Bronchial epithelial cell (primary cell): ENCODE results near the gene SLC16A13. TPM values are rescaled to one million over a fixed set of nuclear protein-coding genes. Genes with fewer than 3 reads are reported as not detected.

Source experiments
- DNase-seq: peaks from one replicate; pipeline ENCODE4 v3.0.0-alpha.2; 2010; ENCODE audit warnings: low read depth
- FAIRE-seq: peaks from 2 replicates; lab custom pipeline; 2011; peaks lifted over from hg19 to GRCh38; lab: Jason Lieb, UNC
- H3K27me3 ChIP-seq: 2 replicates; pipeline ENCODE4 v1.5.1; 2011; ENCODE audit warnings: low read length; ENCODE audit not compliant: control insufficient read depth, insufficient read depth
- H3K36me3 ChIP-seq: 2 replicates; pipeline ENCODE4 v1.5.1; 2011; ENCODE audit warnings: low read length; ENCODE audit not compliant: control insufficient read depth, insufficient read depth
- H3K4me3 ChIP-seq: 2 replicates; pipeline ENCODE4 v1.5.1; 2011; ENCODE audit warnings: mild to moderate bottlenecking, low read depth, low read length, control low read depth
- total RNA-seq: library from RNA; depleted of rRNA; stranded (reverse); fragments of >200 nt; gene quantifications from 2 replicates; pipeline ENCODE4 v1.2.1, GENCODE V29; 2014
- TF ChIP-seq, protein P1 (sequence below): IDR thresholded peaks from 2 replicates; pipeline ENCODE4 v1.5.1; 2011; ENCODE audit warnings: mild to moderate bottlenecking, moderate library complexity, low read length, control low read depth, inconsistent platforms; ENCODE audit not compliant: insufficient read depth, severe bottlenecking

The SLC16A13 gene
- total RNA-seq, 1 donor from 2014 or later = 0.26 TPM

DNA sequence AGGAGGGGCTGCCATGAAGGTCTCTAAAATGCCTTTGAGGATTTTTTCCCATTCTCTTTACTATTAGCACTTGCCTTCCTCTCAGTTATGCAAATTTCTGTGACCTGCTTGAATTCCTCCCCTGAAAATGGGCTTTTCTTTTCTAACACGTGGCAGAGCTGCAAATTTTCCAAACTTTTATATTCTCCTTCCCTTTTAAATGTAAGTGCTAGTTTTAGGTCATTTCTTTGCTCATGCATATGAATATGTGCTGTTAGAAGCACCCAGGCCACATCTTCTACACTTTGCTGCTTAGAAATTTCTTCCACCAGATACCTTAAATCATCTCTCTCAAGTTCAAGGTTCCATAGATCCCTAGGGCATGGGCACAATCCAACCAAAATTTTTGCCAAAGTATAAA, 32.5 kb downstream of the SLC16A13 start:
- FAIRE-seq (no peak), DNase-seq (no peak)
- Histone ChIP-seq H3K4me3 (no peak overlapping the region), H3K36me3 (no peaks in the 10 kb centered on the region), H3K27me3 (no peaks in the 10 kb centered on the region)
- TF ChIP-seq, protein P1, sequence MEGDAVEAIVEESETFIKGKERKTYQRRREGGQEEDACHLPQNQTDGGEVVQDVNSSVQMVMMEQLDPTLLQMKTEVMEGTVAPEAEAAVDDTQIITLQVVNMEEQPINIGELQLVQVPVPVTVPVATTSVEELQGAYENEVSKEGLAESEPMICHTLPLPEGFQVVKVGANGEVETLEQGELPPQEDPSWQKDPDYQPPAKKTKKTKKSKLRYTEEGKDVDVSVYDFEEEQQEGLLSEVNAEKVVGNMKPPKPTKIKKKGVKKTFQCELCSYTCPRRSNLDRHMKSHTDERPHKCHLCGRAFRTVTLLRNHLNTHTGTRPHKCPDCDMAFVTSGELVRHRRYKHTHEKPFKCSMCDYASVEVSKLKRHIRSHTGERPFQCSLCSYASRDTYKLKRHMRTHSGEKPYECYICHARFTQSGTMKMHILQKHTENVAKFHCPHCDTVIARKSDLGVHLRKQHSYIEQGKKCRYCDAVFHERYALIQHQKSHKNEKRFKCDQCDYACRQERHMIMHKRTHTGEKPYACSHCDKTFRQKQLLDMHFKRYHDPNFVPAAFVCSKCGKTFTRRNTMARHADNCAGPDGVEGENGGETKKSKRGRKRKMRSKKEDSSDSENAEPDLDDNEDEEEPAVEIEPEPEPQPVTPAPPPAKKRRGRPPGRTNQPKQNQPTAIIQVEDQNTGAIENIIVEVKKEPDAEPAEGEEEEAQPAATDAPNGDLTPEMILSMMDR = no peak

DNA sequence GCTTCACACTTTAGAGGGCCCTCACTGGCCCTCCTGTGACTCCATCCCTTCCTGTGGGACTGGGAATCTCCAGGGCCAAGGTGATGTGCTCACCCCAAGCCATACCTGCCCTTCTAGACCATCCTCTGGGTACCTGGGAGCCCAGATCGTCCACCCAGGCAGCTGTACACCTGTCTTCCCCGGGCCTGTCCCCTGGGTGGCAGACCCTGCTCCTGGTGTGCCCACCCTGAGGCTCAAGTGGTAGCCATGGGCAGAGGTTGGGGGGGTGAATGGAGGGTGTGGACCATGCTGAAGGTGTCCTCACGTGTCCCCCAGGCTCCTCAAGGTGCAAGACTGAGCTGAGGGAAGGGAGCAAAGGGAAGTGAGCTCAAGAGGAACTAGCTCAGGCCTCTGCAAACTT, 34.9 kb downstream of the SLC16A13 start:
- no peak overlapping the region for H3K4me3 ChIP-seq
- H3K36me3 ChIP-seq = no peaks in the 10 kb centered on the region
- no peak for FAIRE-seq

DNA sequence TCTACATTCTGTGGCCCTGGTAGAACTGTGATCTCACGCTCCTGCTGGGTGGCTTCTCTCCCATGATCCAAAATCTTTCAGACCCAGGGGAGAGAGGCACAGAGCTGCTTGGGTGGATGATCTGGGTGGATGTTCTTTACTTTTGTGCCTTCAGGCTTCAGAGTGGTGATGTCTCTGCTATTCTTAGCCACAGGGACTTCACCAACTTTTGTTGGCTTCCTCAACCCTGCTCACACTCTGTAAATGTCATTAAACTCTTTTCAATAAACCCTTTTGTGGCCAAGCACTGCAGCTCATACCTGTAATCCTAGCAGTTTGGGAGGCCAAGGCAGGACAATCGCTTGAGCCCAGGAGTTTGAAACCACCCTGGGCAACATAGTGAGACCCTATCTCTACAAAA, 36.6 kb downstream of the SLC16A13 start:
- no peaks in the 10 kb centered on the region for H3K27me3 ChIP-seq
- TF ChIP-seq, protein P1 = no peak
- FAIRE-seq (peak; percentile 47), DNase-seq (no peak)
- no peaks in the 10 kb centered on the region for H3K36me3 ChIP-seq
- H3K4me3 ChIP-seq = no peak overlapping the region

More for the DNA sequence above, 34.9 kb downstream of the SLC16A13 start:
- TF ChIP-seq, protein P1 = no peak
- H3K27me3 ChIP-seq = no peaks in the 10 kb centered on the region
- DNase-seq = no peak

DNA sequence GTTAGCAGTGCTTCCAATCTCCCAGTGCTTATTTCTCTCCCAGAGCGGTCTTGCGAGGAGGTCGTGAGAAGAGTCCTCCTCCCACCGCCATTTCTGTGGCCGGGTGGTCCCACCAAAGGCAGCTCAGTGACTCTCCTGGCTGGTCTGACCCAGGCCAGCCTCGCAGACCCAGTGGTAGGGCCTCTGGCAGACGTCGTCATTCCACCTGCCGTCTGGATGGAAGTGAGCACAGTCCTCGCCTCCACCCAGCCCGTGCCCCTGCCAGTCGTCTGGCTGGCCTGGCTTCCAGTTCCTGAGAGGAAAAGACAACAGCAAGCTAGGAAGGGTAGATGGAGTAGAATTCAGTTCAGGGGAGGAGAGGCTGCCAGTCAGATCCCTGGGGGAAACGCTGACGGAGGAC, 39.1 kb downstream of the SLC16A13 start:
- H3K4me3 ChIP-seq = no peak overlapping the region
- H3K36me3 ChIP-seq = no peaks in the 10 kb centered on the region
- H3K27me3 ChIP-seq = no peaks in the 10 kb centered on the region
- DNase-seq = no peak
- TF ChIP-seq, protein P1 = no peak
- FAIRE-seq = no peak

DNA sequence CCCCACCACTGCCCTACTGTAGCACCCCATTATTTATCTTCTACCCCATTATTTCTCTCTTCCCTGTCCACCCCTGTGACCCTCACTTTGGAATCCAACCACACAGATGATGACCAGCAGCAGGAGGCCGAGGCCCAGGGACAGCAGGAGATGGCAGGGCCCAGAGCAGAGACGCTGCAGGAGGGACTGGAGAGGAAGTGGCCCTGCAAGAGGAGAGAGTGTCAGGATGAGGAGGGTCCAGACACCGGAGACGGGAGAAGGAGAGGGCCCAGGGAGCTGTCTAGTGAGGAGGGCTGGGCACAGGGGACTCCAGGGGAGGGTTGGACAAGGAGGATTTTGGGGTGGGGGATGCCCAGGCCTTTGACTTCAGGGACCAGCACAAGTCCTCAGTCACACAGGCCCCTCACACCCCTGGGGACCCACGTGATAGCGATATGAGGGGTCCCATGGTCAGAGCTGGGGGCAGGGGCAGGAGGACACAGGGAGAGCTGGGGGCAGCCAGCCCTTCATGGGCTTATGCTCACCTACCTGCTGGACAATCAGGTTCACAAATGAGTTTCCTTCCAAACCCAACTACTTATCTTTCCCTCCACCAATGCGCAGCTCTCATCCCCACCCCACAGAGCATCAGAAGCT, 42.2 kb downstream of the SLC16A13 start:
- FAIRE-seq = no peak
- no peaks in the 10 kb centered on the region for H3K27me3 ChIP-seq
- TF ChIP-seq, protein P1 = no peak

DNA sequence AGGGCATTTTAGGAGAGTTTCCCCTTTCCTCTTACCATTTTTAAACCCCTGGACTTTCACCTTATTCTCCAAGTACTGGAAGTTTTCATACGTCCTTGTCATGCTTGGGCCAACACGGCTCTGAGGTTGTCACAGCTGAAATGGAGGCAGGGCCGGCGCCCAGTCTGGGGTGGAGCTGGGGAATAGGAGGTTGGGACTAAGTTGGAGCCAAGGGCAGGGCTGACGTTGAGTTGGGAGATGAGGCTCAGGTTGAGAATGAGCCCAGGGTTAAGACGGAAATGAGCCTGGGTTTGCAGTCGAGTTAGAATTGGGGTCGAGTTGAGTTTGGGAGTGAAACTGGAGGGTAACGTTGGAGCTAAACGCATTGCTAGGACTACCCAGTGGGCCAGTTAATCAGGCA, 42.9 kb downstream of the SLC16A13 start:
- FAIRE-seq = no peak
- Histone ChIP-seq H3K36me3 (no peaks in the 10 kb centered on the region), H3K4me3 (no peak overlapping the region), H3K27me3 (no peaks in the 10 kb centered on the region)
- no peak for DNase-seq
- TF ChIP-seq, protein P1 = no peak

More for the DNA sequence above, 42.2 kb downstream of the SLC16A13 start:
- no peak overlapping the region for H3K4me3 ChIP-seq
- DNase-seq = no peak
- H3K36me3 ChIP-seq = no peaks in the 10 kb centered on the region
